Smooth muscle cell of the pulmonary artery (primary cell): ENCODE data around the gene TFAM. TPM values are rescaled to one million over a fixed set of nuclear protein-coding genes. Genes with fewer than 3 reads are reported as not detected.

Experiments used
- total RNA-seq: library from RNA; depleted of rRNA; stranded (reverse); fragments of >200 nt; gene quantifications from 2 replicates; pipeline ENCODE4 v1.2.3, GENCODE V29; 2014

Gene TFAM
- 13.0 and 18.7 TPM in 2 replicates for total RNA-seq

DNA sequence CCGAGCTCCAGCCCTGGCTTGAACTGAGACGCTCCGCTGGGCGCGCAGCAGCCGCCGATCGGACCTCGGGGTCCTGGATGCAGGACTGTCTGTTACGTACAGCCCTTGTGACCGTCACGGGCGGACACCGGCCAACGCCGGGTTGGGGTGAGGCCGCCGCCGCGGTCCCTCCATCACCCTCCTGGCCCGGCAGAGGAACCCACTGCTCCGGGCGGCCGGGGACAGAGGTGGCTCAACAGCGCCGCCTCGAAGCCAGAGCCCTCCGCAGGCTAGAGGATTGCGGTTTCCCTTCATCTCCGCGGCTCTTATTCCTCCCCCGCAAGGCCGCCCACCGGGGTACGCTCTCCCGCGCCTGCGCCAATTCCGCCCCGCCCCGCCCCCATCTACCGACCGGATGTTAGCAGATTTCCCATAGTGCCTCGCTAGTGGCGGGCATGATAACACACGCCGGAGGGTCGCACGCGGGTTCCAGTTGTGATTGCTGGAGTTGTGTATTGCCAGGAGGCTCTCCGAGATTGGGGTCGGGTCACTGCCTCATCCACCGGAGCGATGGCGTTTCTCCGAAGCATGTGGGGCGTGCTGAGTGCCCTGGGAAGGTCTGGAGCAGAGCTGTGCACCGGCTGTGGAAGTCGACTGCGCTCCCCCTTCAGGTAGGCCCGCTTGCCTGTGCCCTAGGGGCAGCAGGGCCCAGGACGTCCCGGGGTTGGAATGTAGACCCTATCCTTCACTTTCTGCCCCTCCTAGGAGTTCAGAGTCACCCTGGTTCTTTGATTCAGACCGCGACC, at the start of gene TFAM:
Gene TFAM, plus strand, starts transcription at position 412 of the 785 bp plus-strand sequence. Its CDS starts 138 bp downstream, at position 550.

Other genes starting within 250 kb of the TFAM start
- gene IPMK, start 117.5 kb upstream of the TFAM start, total RNA-seq: 6.7 and 8.5 TPM in 2 replicates
- 21.0 and 22.4 TPM in 2 replicates for gene CISD1, start 116.2 kb upstream of the TFAM start, total RNA-seq
- 10.0 and 12.3 TPM in 2 replicates for gene UBE2D1, start 50.4 kb upstream of the TFAM start, total RNA-seq
- gene BICC1, start 127.5 kb downstream of the TFAM start, total RNA-seq: 78.2 and 124 TPM in 2 replicates